Fibroblast of lung (primary cell): ENCODE measurements around the gene SLX4. TPM values are rescaled to one million over a fixed set of nuclear protein-coding genes. Genes with fewer than 3 reads are reported as not detected.

ENCODE experiments used
- DNase-seq, 2 donors: peaks; one replicate each; pipeline versions ENCODE4 v3.0.0 to v3.0.0-alpha.2; 2010; ENCODE audit warnings: low read depth in 2 of 2
- H2AFZ ChIP-seq: 2 replicates; pipeline ENCODE4 v1.5.1; 2012; ENCODE audit warnings: low read length, control low read depth, inconsistent platforms
- H3K27ac ChIP-seq: 2 replicates; pipeline ENCODE4 v1.5.1; 2011; ENCODE audit warnings: low read length, control low read depth; ENCODE audit not compliant: insufficient read depth
- H3K27me3 ChIP-seq: 2 replicates; pipeline ENCODE4 v1.5.1; 2011; ENCODE audit warnings: mild to moderate bottlenecking, low read length; ENCODE audit not compliant: control insufficient read depth, insufficient read depth
- H3K36me3 ChIP-seq: 2 replicates; pipeline ENCODE4 v1.5.1; 2011; ENCODE audit warnings: low read length; ENCODE audit not compliant: control insufficient read depth, insufficient read depth
- H3K4me1 ChIP-seq: 2 replicates; pipeline ENCODE4 v1.5.1; 2011; ENCODE audit warnings: low read length; ENCODE audit not compliant: control insufficient read depth, insufficient read depth; ENCODE audit errors: extremely low read depth
- H3K4me2 ChIP-seq: 2 replicates; pipeline ENCODE4 v1.5.1; 2011; ENCODE audit warnings: low read length, control low read depth; ENCODE audit not compliant: insufficient read depth; ENCODE audit errors: extremely low read depth
- H3K4me3 ChIP-seq, 4 experiments: fragments of 200-600 bp in 1 of 4; sonication (generic) in 1 of 4; replicated peaks in 1 of 4; 2 replicates each; pipeline ENCODE4 v1.5.1; 2011 to 2016; ENCODE audit warnings: low read length in 4 of 4, low read depth in 3 of 4, mild to moderate bottlenecking in 3 of 4, control low read depth in 2 of 4, inconsistent platforms in 1 of 4, mixed read lengths in 1 of 4; ENCODE audit not compliant: insufficient read depth in 1 of 4; ENCODE audit errors: control extremely low read depth in 1 of 4
- H3K79me2 ChIP-seq: 2 replicates; pipeline ENCODE4 v1.5.1; 2012; ENCODE audit warnings: mild to moderate bottlenecking, low read length, inconsistent platforms; ENCODE audit not compliant: control insufficient read depth, insufficient read depth
- H3K9ac ChIP-seq: 2 replicates; pipeline ENCODE4 v1.5.1; 2011; ENCODE audit warnings: mild to moderate bottlenecking, low read length, control low read depth; ENCODE audit not compliant: insufficient read depth
- H3K9me3 ChIP-seq: 2 replicates; pipeline ENCODE4 v1.5.1; 2012; ENCODE audit warnings: low read depth, low read length; ENCODE audit not compliant: control insufficient read depth, insufficient read depth
- H4K20me1 ChIP-seq: 2 replicates; pipeline ENCODE4 v1.5.1; 2011; ENCODE audit warnings: low read length; ENCODE audit not compliant: control insufficient read depth, insufficient read depth; ENCODE audit errors: extremely low read depth
- CTCF ChIP-seq, 2 donors: IDR thresholded peaks in 1 of 2; conservative IDR thresholded peaks in 1 of 2; 1 replicate in 1 of 2; 2 replicates in 1 of 2; pipeline ENCODE4 v1.5.1; 2011 to 2012; ENCODE audit warnings: low read length in 2 of 2, control low read depth in 1 of 2, inconsistent platforms in 1 of 2, low read depth in 1 of 2, mild to moderate bottlenecking in 1 of 2
- EZH2 ChIP-seq: IDR thresholded peaks from 2 replicates; pipeline ENCODE4 v1.5.1; 2012; ENCODE audit warnings: low read length, control low read depth, mild to moderate bottlenecking; ENCODE audit errors: missing control alignments
- polyA plus RNA-seq, 2 donors: library from polyadenylated mRNA; depleted of rRNA in 1 of 2; stranded (reverse) in 1 of 2; unstranded in 1 of 2; fragments of >200 nt; gene quantifications; 2 replicates each; pipeline ENCODE4 v1.2.1, GENCODE V29; 2011 to 2012; ENCODE audit warnings: missing spikeins in 1 of 2
- total RNA-seq: library from RNA; depleted of rRNA; stranded (reverse); fragments of >200 nt; gene quantifications from 2 replicates; pipeline ENCODE4 v1.2.1, GENCODE V29; 2014

Gene SLX4
- total and polyA plus RNA-seq, 2 donors (not counting 1 experiment from before 2014, with no cell fraction given), result 0.81 to 4.0 TPM

GRCh38 chr16:3561626-3562025, 49.8 kb downstream of the SLX4 start:
- Histone ChIP-seq H3K4me1 (no peaks in the 10 kb centered on the region), H3K36me3 (no peaks in the 10 kb centered on the region), H4K20me1 (no peaks in the 10 kb centered on the region), H3K79me2 (no peaks in the 10 kb centered on the region), H3K4me2 (no peak overlapping the region), H2AFZ (no peak overlapping the region), H3K27ac (no peak overlapping the region), H3K9me3 (no peaks in the 10 kb centered on the region), H3K4me3 (no peak overlapping the region), H3K9ac (no peak overlapping the region), H3K27me3 (no peaks in the 10 kb centered on the region)
- DNase-seq, result no peak
- TF ChIP-seq CTCF (conservative IDR thresholded peaks at IDR 0.05 in 1 of 2, IDR thresholded peaks at IDR 0.05 in 1 of 2; ENCODE audit: low read depth in 1 of 2, low read length in 2 of 2), result no peak
- TF ChIP-seq EZH2, result no peak

GRCh38 chr16:3554351-3554928, 57.0 kb downstream of the SLX4 start:
- H3K27me3 ChIP-seq, result no peaks in the 10 kb centered on the region
- no peak overlapping the region for H3K9ac ChIP-seq
- TF ChIP-seq CTCF (conservative IDR thresholded peaks at IDR 0.05 in 1 of 2, IDR thresholded peaks at IDR 0.05 in 1 of 2; ENCODE audit: low read depth in 1 of 2, low read length in 2 of 2) (no peak), EZH2 (no peak)
- H3K79me2 ChIP-seq, result no peaks in the 10 kb centered on the region
- no peaks in the 10 kb centered on the region for H3K4me1 ChIP-seq
- no peak overlapping the region for H2AFZ ChIP-seq
- no peaks in the 10 kb centered on the region for H3K36me3 ChIP-seq
- no peaks in the 10 kb centered on the region for H4K20me1 ChIP-seq
- no peaks in the 10 kb centered on the region for H3K9me3 ChIP-seq
- DNase-seq, result no peak
- H3K4me2 ChIP-seq, result no peak overlapping the region
- no peak overlapping the region for H3K27ac ChIP-seq
- no peak overlapping the region for H3K4me3 ChIP-seq

- H3K4me3 ChIP-seq, result no peak overlapping the region
- no peaks in the 10 kb centered on the region for H3K27me3 ChIP-seq
- no peaks in the 10 kb centered on the region for H4K20me1 ChIP-seq
- TF ChIP-seq EZH2 (no peak), CTCF (conservative IDR thresholded peaks at IDR 0.05 in 1 of 2, IDR thresholded peaks at IDR 0.05 in 1 of 2; ENCODE audit: low read depth in 1 of 2, low read length in 2 of 2) (no peak)
- no peak overlapping the region for H3K4me2 ChIP-seq
- H3K9ac ChIP-seq, result no peak overlapping the region
- no peaks in the 10 kb centered on the region for H3K79me2 ChIP-seq
- H3K9me3 ChIP-seq, result no peaks in the 10 kb centered on the region
- no peaks in the 10 kb centered on the region for H3K4me1 ChIP-seq
- no peak for DNase-seq
- H3K36me3 ChIP-seq, result no peaks in the 10 kb centered on the region
- no peak overlapping the region for H2AFZ ChIP-seq
- H3K27ac ChIP-seq, result no peak overlapping the region
Measured at GRCh38 chr16:3553138-3553923, 58.1 kb downstream of the SLX4 start.
